GM12872 (cell line): ENCODE data around the gene CNOT4.

Experiments
- CTCF ChIP-seq: IDR thresholded peaks from 3 replicates; pipeline ENCODE4 v1.5.1; 2011; ENCODE audit warnings: low read depth, mild to moderate bottlenecking, low read length, moderate library complexity; ENCODE audit not compliant: insufficient read depth

Gene CNOT4

GRCh38 chr7:135392701-135393100 lies 117.2 kb downstream of the CNOT4 start:
- no peak for TF ChIP-seq CTCF

- no peak for TF ChIP-seq CTCF
Observed at GRCh38 chr7:135391514-135391913, 118.4 kb downstream of the CNOT4 start.

GRCh38 chr7:135390829-135391228 lies 119.1 kb downstream of the CNOT4 start:
- no peak for TF ChIP-seq CTCF

- no peak for TF ChIP-seq CTCF
Observed at GRCh38 chr7:135389971-135390370, 119.9 kb downstream of the CNOT4 start.

- no peak for TF ChIP-seq CTCF
Observed at GRCh38 chr7:135388616-135389015, 121.3 kb downstream of the CNOT4 start.

- TF ChIP-seq CTCF, result no peak
Observed at GRCh38 chr7:135386776-135387175, 123.1 kb downstream of the CNOT4 start.

GRCh38 chr7:135386181-135386580 lies 123.7 kb downstream of the CNOT4 start:
- TF ChIP-seq CTCF, result no peak

- TF ChIP-seq CTCF, result no peak
Observed at GRCh38 chr7:135385209-135385608, 124.7 kb downstream of the CNOT4 start.
